Hepatocyte (in vitro differentiated cells): Measurements from ENCODE around the gene PPARA. TPM values are rescaled to one million over a fixed set of nuclear protein-coding genes. Genes with fewer than 3 reads are reported as not detected.

ENCODE experiments used
- DNase-seq: peaks from one replicate; pipeline ENCODE4 v3.0.0-alpha.2; 2016; ENCODE audit warnings: low spot score
- H2AFZ ChIP-seq: fragments of 200-600 bp; sonication (generic); 2 replicates; pipeline ENCODE4 v1.6.0; 2016; ENCODE audit warnings: antibody characterized with exemption, mild to moderate bottlenecking
- H3K27ac ChIP-seq: fragments of 200-600 bp; sonication (generic); 2 replicates; pipeline ENCODE4 v1.5.1; 2016; ENCODE audit warnings: mild to moderate bottlenecking
- H3K27me3 ChIP-seq: fragments of 200-600 bp; sonication (generic); 2 replicates; pipeline ENCODE4 v1.6.1; 2016
- H3K36me3 ChIP-seq: fragments of 200-600 bp; sonication (generic); replicated peaks from 2 replicates; pipeline ENCODE4 v1.5.1; 2016; ENCODE audit warnings: low read depth; ENCODE audit not compliant: insufficient read depth
- H3K4me1 ChIP-seq: fragments of 200-600 bp; sonication (generic); 2 replicates; pipeline ENCODE4 v1.5.1; 2016; ENCODE audit warnings: mild to moderate bottlenecking, moderate library complexity; ENCODE audit not compliant: insufficient read depth
- H3K4me2 ChIP-seq: fragments of 200-600 bp; sonication (generic); 2 replicates; pipeline ENCODE4 v1.6.0; 2016
- H3K4me3 ChIP-seq: fragments of 200-600 bp; sonication (generic); 2 replicates; pipeline ENCODE4 v1.5.1; 2016; ENCODE audit warnings: mild to moderate bottlenecking
- H3K79me2 ChIP-seq: fragments of 200-600 bp; sonication (generic); 2 replicates; pipeline ENCODE4 v1.6.0; 2017; ENCODE audit warnings: mild to moderate bottlenecking
- H3K9me2 ChIP-seq: fragments of 200-600 bp; sonication (generic); replicated peaks from 2 replicates; pipeline ENCODE4 v1.6.0; 2017; ENCODE audit warnings: mild to moderate bottlenecking; ENCODE audit not compliant: insufficient read depth
- H3K9me3 ChIP-seq: fragments of 200-600 bp; sonication (generic); 2 replicates; pipeline ENCODE4 v1.5.1; 2016; ENCODE audit warnings: low read depth, mild to moderate bottlenecking
- H4K20me1 ChIP-seq: fragments of 200-600 bp; sonication (generic); 2 replicates; pipeline ENCODE4 v1.6.0; 2016; ENCODE audit warnings: mild to moderate bottlenecking; ENCODE audit not compliant: insufficient read depth, poor library complexity, severe bottlenecking
- EZH2 ChIP-seq: fragments of 200-600 bp; sonication (generic); IDR thresholded peaks from 2 replicates; pipeline ENCODE4 v1.6.1; 2016; ENCODE audit warnings: antibody characterized with exemption, mild to moderate bottlenecking, borderline replicate concordance
- EZH2phosphoT487 ChIP-seq: fragments of 200-600 bp; sonication (generic); IDR thresholded peaks from one replicate; pipeline ENCODE4 v1.6.1; 2018; ENCODE audit warnings: antibody characterized with exemption, mild to moderate bottlenecking, low read depth, moderate library complexity; ENCODE audit not compliant: unreplicated experiment, severe bottlenecking
- WGBS: methylation state at CpG from one replicate; pipeline ENCODE4 v1.1.6; 2016; ENCODE audit warnings: low lambda C conversion rate; ENCODE audit errors: missing lambda C conversion rate; 5-methylcytosine and 5-hydroxymethylcytosine counted together
- polyA plus RNA-seq: library from polyadenylated mRNA; unstranded; fragments of >200 nt; fragmentation: Nextera tagmentation; extraction: Ambion mirVana; gene quantifications from 2 replicates; pipeline ENCODE4 v1.2.1, GENCODE V29; 2016
- total RNA-seq: library from RNA; depleted of rRNA; stranded (reverse); fragments of >200 nt; gene quantifications from 2 replicates; pipeline ENCODE4 v1.2.3, GENCODE V29; 2014
- TF ChIP-seq, protein P1 (sequence below): fragments of 200-600 bp; sonication (generic); IDR thresholded peaks from 2 replicates; pipeline ENCODE4 v1.5.1; 2016; ENCODE audit warnings: antibody characterized with exemption, mild to moderate bottlenecking; ENCODE audit not compliant: poor library complexity

PPARA gene
- total and polyA plus RNA-seq, 2 experiments from 2014 or later = 13.7 to 31.0 TPM

- Histone ChIP-seq H3K36me3 (no peaks in the 10 kb centered on the region), H3K9me2 (no peaks in the 10 kb centered on the region), H3K4me2 (no peak overlapping the region), H3K27me3 (no peaks in the 10 kb centered on the region), H3K9me3 (peaks cover 25% of the 10 kb centered on the region), H3K4me3 (no peak overlapping the region), H3K4me1 (no peaks in the 10 kb centered on the region), H3K27ac (no peak overlapping the region), H3K79me2 (no peaks in the 10 kb centered on the region), H4K20me1 (no peaks in the 10 kb centered on the region), H2AFZ (no peak overlapping the region)
- 93% methylated on average over 5 of the region's 5 CpGs for WGBS
- no peak for DNase-seq
- no peak for TF ChIP-seq EZH2
- TF ChIP-seq, protein P1, sequence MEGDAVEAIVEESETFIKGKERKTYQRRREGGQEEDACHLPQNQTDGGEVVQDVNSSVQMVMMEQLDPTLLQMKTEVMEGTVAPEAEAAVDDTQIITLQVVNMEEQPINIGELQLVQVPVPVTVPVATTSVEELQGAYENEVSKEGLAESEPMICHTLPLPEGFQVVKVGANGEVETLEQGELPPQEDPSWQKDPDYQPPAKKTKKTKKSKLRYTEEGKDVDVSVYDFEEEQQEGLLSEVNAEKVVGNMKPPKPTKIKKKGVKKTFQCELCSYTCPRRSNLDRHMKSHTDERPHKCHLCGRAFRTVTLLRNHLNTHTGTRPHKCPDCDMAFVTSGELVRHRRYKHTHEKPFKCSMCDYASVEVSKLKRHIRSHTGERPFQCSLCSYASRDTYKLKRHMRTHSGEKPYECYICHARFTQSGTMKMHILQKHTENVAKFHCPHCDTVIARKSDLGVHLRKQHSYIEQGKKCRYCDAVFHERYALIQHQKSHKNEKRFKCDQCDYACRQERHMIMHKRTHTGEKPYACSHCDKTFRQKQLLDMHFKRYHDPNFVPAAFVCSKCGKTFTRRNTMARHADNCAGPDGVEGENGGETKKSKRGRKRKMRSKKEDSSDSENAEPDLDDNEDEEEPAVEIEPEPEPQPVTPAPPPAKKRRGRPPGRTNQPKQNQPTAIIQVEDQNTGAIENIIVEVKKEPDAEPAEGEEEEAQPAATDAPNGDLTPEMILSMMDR = no peak
- no peak for TF ChIP-seq EZH2phosphoT487
Measured at GRCh38 chr22:46183733-46184132, 33.4 kb downstream of the PPARA start.

DNA sequence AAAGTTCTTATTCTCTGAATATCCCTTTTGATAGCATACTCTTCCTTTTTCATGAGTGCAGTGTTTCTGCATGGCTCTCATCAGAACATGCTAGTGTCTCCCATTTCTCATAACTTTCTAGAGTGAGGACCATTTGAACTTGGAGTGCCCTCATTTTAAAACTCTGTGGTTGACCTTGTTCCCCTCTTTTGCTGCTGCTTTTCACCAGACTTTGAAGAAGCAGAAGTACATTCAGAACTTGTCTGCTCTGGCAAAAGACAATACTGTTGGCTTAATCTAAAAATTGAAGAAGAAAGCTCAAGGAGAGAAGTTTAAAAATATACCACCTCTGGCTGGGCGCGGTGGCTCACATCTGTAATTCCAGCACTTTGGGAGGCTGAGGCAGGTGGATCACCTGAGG lies 35.0 kb downstream of the PPARA start:
- no peak for TF ChIP-seq EZH2
- TF ChIP-seq EZH2phosphoT487 = no peak
- TF ChIP-seq, protein P1 = no peak
- Histone ChIP-seq H3K27me3 (no peaks in the 10 kb centered on the region), H3K4me1 (no peaks in the 10 kb centered on the region), H3K27ac (no peak overlapping the region), H3K36me3 (no peaks in the 10 kb centered on the region), H2AFZ (no peak overlapping the region), H3K4me2 (no peak overlapping the region), H4K20me1 (no peaks in the 10 kb centered on the region), H3K79me2 (no peaks in the 10 kb centered on the region), H3K9me3 (peaks cover 9% of the 10 kb centered on the region), H3K9me2 (no peaks in the 10 kb centered on the region), H3K4me3 (no peak overlapping the region)
- WGBS = 94% methylated on average over 2 of the region's 2 CpGs
- no peak for DNase-seq

DNA sequence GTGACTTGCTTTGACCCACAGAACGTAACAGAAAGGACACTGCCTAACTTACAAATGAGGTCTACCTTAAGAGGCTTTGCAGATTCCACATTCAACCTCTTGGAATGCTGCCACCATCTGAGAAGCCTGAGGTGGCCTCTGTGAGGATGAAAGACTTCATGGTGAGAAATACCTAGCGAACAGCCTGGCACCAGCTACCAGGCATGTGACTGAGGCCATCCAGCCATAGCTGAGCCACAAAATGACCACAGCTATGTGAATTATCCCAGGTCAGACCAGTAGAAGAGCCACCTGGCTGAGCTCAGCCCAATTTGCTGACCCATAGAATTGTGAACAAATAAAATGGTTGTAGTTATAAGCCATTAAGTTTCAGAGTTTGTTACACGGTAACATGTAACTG lies 37.5 kb downstream of the PPARA start:
- TF ChIP-seq EZH2phosphoT487 (no peak), EZH2 (no peak)
- TF ChIP-seq, protein P1 = no peak
- no peaks in the 10 kb centered on the region for H3K36me3 ChIP-seq
- no peak overlapping the region for H3K4me2 ChIP-seq
- no peaks in the 10 kb centered on the region for H4K20me1 ChIP-seq
- no peak overlapping the region for H3K27ac ChIP-seq
- no peaks in the 10 kb centered on the region for H3K9me3 ChIP-seq
- 97% methylated on average over 3 of the region's 3 CpGs for WGBS
- no peak overlapping the region for H3K4me3 ChIP-seq
- H3K27me3 ChIP-seq = no peaks in the 10 kb centered on the region
- no peak overlapping the region for H2AFZ ChIP-seq
- no peaks in the 10 kb centered on the region for H3K9me2 ChIP-seq
- H3K79me2 ChIP-seq = no peaks in the 10 kb centered on the region
- DNase-seq = no peak
- no peaks in the 10 kb centered on the region for H3K4me1 ChIP-seq
